HG02678 (cell line): ENCODE measurements around the gene GRWD1.
A peak's percentile ranks its signal among the peaks of the same experiment; 100 is the strongest.

Source experiments
- ATAC-seq: cut with Tn5 transposase; IDR thresholded peaks from one replicate; pipeline ENCODE4 v1.9.1; 2021; ENCODE audit warnings: mild to moderate bottlenecking, moderate library complexity; ENCODE audit not compliant: unreplicated experiment

The GRWD1 gene

DNA sequence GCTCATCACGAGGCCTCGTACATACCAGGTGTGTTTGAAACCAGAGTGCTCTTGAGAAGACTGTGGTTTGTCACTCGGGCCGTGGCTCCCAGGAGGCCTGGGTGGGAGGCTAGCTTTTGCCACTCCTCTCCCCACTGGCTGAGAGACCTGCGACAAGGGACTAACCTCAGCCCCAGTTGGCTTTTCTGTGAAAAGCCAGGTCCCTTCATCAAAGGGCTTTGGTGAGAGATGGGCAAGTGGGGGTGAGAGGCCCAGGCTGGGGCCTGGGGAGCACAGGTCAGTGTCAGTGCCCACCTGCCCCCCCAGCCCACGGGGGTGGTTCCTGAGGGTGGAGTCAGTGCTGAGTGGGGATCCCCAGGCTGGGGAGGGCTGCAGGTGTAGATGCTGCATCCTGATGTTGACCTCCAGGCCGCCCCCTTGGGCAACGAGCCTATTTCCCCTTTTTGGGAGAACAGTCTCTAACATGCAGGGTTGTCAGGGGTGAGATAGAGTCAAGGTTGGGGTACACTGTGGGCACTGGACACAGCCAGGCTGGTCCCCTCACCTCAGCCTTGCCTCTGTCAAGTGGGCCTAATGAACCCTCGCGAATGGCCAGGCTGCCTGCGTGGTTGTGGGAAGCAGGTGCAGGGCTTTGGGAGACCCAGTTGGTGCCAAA is 10.3 kb downstream of the GRWD1 start:
- no peak for ATAC-seq

DNA sequence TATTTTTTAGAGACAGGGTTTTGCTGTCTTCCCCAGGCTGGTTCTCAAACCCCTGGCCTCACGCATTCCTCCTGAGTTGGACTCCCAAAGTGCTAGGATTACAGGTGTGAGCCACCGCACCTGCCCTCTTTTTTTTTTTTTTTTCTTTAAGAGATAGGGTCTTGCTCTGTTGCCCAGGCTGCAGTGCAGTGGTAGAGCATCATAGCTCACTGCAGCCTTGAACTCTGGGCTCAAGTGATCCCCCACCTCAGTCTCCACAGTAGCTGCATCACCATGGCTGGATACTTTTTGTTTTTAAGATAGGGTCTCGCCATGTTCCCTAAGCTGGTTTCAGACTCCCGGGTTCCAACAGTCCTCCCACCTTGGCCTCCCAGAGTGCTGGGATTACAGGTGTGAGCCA is 11.1 kb downstream of the GRWD1 start:
- ATAC-seq = no peak

DNA sequence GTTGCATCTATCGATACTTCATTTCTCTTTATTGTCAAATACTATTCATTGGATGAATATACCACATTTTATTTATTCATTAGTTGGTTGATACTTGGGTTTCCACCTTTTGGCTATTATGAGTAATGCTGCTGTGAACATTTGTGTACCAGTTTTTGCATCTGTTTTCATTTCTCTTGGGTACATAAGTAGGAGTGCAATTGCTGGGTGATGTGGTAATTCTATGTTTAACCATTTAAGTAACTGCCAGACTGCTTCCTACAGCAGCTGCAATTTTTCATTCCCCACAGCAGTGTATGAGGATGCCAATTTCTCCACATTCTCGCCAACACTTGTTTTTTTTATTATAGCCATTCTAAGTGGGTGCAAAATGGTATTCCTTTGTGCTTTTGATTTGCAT is 12.2 kb downstream of the GRWD1 start:
- ATAC-seq = no peak

DNA sequence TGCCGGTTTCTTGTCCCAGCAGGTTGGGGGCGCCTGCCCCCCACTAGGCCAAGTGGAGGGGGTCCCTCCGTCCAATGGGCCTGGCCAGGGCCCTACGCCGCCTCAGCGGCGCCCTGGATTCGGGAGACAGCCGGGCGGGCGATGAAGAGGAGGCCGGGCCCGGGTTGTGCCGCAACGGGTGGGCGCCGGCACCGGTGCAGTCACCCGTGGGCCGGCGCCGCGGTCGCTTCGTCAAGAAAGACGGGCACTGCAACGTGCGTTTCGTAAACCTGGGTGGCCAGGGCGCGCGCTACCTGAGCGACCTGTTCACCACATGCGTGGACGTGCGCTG is 15.8 kb downstream of the GRWD1 start:
- ATAC-seq = no peak

DNA sequence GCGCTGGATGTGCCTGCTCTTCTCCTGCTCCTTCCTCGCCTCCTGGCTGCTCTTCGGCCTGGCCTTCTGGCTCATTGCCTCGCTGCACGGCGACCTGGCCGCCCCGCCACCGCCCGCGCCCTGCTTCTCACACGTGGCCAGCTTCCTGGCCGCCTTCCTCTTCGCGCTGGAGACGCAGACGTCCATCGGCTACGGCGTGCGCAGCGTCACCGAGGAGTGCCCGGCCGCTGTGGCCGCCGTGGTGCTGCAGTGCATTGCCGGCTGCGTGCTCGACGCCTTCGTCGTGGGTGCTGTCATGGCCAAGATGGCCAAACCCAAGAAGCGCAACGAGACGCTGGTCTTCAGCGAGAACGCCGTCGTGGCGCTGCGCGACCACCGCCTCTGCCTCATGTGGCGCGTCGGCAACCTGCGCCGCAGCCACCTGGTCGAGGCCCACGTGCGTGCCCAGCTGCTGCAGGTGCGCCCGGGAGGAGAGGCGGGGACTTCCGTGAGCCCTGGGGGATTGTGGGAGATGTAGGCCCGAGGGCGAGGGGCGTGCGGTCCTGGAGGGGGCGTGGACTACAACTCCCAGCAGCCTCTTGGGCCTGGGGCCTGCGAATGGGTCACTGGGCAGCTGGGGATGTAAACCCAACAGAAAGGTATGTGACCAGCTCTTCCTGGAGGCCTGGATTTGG is 16.3 kb downstream of the GRWD1 start:
- ATAC-seq = no peak

DNA sequence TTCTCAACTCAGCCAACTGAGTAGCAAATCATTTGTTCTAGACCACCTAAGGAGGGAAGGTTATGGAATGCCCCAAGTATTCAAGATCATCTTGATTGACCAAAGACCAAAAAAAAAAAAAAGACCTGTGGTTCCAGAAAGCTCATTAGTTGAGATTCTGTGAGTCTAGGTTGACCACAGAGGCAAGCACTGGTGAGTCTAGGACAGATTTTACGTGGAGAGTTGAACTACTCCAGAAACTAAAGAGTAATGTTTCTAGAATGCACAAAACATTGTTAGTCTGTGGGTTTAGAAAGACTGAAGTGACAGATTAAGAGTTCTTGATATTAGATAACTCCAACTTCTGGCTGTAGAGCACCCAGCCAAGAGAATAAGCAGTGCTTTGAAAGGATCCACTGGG is 19.4 kb downstream of the GRWD1 start:
- no peak for ATAC-seq

DNA sequence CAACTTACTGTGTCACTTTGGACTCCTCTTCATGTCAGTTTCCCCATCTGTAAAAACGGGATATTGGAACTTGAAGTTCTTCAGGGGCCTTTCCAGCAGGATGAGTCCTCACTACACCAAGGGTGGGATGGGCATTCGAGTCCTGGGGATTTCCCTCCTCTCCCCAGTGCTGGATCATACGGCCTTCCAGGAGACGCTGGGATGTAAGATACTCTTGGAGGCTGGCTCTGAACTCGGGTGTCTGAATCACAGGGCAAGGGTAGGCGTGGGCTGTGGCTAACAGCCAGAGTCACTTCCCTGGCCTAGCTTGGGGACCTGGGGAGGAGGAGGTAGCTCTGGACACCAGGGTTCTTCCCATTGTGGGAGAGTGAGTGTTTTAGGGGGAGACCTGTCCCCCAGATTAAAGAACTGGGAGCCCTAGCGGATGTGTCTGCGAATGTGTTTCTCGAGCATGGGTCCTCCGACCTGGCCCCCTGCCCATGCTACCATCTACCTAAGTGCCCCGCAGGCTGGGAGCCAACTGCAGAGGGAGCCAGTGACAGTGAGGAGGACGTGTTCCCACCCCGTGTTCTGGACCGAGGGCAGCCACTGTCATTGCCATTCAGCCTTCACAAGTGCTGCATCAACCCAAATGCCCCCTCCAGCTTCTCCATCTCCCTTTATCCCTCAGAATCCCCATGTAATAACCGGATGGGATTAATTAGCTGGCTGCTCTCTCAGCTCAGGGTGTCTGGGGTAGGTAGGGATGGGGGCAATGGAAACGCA is 21.0 kb downstream of the GRWD1 start:
- ATAC-seq = no peak

DNA sequence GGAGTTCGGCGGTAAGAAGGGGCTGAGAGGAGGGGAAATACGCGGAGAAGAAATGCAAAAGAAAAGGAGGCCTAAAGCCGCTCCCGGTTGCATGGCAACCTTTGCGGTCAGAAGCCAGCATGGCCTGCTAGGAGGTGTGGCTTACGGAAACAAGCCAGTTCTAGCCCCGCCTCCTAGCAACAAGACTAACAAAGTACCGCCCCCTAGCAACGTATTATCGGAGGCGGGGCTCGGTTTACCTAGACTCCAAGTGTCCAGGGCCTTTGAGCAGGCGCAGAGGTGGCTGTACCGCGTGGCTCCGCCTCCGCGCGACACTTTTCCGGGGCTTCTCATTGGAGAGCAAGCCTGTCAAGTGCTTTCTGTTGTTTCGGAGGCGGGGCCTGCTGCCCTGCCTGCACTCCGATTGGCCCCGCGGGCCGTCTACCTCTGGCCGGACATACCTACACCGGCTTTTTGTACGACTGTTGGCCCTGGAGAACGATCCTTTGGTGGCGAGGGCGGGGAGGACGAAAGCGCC is 23.0 kb downstream of the GRWD1 start:
- ATAC-seq = peak; percentile 94

DNA sequence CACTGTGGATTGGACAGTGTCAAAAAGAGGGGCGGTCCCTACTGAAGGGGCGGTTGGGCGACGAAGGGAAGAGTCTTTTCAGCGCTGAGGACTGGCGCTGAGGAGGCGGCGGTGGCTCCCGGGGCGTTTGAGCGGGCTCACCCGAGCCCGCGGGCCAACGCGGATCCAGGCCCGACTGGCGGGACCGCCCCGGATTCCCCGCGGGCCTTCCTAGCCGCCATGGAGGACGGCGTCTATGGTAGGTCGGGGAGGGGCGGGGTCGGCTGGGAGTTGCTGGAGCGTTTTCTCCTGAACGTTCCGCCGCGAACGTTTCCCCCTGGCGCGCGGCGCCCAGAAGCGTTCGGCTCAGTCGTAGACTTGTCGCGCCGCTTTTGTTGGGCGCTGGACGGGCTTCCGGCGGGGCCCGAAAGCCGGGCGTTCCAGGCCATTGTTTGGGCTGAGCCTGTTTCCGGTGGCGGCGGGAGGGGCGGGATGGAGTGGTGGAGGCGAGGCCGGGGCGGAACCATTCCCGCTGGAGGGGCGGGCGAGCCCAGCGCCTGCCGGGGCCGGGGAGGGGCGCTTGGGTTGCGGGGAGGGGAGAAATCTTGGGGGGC is 23.6 kb downstream of the GRWD1 start, which contains the start of gene CYTH2:
CYTH2 (plus strand) TSS at position 81 of the 593 bp plus-strand sequence; CDS start at position 220, 139 bp downstream.
- peak; percentile 28 for ATAC-seq

DNA sequence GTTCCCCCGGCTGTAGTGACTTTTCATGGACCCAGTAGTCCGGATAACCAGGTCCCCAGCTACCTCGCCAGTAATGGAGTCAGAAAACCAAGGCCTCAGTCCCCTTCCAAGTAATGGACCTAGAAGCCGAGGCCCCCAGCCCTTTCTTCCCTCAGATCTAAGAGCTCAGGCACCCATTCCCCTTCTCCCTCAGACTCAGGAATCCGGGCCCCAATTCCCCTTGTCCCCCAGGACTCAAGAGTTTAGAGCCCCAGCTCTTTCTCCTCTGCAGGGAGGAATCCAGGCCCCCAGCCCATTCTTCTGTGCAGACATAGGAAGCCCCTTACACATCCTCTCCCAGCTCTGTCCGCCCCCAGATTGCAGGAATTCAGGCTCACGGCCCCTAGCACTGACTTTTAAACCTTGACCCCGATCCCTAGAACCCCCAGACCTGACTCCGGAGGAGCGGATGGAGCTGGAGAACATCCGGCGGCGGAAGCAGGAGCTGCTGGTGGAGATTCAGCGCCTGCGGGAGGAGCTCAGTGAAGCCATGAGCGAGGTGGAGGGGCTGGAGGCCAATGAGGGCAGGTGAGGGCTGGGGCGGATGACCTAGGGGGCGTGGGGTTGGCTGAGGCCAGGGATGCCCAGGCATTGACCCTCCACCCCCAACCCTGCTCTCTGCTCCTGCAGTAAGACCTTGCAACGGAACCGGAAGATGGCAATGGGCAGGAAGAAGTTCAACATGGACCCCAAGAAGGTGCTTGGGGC is 24.3 kb downstream of the GRWD1 start:
- ATAC-seq = no peak

DNA sequence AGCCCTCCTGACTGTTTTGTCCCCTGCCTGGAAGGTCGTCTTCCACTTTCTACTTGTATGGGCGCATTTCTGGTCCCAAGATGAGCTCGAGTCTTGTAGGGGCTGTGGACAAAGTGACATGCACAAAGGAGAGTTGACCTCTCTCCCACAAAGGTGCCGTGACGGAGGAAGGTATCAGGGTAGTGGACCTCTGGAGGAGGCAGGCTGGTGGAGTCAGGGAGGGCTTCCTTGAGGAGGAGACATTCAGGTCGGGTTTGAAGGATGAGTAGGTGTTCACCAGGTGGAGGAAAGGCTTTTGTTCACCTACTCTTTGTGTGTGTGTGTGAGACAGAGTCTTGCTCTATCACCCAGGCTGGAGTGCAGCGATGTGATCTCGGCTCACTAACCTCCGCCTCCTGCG is 25.1 kb downstream of the GRWD1 start:
- no peak for ATAC-seq

DNA sequence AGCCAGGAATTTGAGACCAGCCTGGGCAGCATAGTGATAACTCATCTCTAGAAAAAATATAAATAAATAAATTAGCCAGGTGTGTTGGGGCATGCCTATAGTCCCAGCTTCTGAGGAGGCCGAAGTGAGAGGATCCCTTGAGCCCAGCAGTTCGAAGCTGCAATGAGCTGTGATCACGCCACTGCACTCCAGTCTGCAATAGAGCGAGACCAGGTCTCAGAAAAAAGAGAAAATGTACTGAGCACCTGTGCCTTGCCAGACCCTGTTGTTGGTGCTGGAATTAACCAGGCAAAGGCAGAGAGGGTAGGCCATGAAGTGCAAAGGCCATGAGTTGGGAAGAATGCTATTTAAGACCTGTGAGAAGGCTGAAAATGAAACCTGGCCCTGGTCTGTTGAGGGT is 26.1 kb downstream of the GRWD1 start:
- no peak for ATAC-seq

DNA sequence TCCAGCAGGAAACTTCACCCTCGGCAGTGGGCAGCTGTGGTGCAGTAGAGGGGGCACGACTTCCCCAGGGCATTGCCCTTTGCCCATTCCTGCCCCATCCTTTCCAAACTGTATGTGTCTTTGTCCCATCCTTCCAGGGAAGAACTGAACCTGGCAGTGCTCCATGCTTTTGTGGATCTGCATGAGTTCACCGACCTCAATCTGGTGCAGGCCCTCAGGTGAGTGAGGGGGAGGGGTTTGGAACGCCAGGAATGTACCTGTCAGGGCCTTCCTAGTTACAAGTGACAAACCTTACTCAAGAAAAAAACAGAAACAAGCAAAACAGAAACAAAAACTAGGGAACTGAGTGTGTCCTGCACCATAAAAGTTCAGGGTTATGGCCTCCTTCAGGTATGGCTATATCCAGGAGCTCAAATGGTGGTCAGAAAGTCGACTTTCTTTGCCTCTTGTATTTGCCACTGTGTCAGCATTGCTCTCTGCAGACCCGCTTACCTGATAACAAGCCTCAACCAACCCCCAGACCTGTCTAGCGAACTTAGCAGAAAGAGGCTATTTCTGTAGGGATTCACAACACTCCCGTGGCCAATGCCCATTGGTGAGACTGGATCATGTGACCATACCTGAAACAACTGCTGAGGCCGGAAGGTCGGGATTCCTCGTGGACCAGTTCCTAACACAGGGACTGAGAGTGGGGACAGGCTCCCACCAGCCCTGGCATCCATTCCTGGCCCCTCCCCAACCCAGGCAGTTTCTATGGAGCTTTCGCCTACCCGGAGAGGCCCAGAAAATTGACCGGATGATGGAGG is 27.6 kb downstream of the GRWD1 start:
- ATAC-seq = no peak

DNA sequence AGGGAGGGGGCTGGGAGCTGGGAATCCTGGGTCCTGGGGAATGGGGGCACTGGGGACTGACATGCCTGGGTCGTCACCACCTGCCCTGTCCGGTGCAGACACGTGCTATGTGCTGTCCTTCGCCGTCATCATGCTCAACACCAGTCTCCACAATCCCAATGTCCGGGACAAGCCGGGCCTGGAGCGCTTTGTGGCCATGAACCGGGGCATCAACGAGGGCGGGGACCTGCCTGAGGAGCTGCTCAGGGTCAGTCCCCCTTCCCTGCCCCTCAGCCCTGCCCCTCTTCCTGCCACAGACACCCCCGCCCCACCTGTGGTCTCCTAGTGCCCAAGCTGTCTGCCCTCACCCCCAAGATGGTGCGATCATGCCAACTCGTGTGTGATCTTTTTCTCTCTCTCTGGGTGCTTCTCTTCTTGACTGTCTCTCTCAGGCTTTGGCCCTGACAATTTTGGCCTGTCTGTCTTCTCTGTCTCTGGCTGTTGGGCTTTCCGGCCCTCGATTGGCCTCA is 28.4 kb downstream of the GRWD1 start:
- no peak for ATAC-seq

DNA sequence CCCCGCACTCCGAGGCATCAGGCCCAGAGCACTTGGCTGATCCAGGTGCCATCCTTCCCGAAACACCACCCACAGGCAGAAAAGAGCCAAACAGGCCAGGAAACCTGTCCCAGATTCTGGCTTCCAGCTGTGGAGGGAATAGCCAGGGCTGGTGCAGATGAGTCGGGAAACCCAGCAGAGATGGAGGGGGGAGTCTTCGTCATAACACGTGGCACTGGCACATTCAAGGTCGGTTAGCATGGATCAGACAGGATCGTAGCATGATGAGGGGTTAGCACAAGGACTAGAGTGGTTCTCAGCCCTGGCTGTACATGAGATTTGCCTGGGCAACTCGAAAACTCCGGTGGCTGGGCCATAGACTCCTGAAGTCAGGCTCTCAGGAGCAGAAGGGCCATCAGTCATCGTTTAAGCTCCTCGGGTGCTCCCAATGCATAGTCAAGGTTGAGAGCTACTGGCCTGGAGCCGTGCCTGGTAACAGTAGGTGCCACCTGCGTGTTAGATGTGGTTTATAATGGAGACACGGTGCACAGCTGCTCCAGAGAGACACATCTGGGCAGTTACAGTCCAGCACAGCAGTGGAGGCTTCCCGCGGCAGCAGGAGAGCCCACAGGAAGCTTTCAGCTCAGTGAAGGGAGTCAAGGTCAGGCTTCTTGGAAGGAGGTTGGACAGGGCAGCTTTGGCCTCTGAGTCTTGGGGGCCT is 29.7 kb downstream of the GRWD1 start:
- ATAC-seq = no peak

DNA sequence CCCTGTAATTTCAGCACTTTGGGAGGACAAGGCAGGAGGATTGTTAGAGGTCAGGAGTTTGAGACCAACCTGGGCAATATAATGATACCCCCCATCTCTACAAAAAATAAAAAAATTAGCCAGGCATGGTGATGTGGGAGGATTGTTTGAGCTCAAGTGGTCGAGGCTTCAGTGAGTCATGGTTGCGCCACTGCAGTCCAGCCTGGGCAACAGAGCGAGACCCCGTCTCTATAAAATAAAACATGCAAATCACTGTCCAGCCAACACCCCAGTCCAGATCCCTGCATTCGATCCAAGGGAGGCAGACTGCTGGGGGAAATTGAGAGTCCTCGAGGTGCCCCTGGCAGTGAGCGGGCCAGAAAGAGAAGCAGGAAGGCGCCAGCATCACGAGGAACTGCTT is 30.4 kb downstream of the GRWD1 start:
- ATAC-seq = no peak

DNA sequence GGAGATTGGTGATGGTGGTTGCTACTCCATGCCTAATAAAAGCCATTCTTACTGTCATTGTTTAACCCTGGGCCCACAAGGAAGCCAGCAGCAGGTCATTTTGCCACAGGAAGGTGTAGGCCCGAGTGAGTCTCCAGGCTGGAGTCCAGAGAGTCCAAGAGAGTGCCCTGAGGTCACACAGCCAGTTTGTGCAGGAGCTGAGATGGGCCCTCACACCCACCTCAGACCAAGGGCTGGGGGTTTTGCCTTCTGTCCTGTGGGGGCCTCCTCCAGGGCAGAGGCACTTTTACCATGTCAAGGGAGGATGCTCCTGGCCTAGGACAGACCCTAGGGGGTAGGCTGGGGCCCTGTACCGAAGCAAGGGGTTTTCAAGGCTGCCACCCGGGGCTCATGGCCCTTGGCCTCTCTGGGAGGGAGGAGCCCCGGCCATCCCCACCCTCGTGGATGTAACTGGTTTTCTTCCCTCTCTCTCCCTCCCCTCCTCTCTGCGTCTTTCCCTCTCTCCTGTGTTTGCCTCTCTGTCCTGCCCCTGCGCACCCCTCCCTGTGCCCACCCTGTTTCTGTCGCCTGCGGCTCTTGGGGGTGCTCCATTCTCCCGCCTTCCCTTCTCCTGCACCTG is 31.4 kb downstream of the GRWD1 start:
- ATAC-seq = no peak

DNA sequence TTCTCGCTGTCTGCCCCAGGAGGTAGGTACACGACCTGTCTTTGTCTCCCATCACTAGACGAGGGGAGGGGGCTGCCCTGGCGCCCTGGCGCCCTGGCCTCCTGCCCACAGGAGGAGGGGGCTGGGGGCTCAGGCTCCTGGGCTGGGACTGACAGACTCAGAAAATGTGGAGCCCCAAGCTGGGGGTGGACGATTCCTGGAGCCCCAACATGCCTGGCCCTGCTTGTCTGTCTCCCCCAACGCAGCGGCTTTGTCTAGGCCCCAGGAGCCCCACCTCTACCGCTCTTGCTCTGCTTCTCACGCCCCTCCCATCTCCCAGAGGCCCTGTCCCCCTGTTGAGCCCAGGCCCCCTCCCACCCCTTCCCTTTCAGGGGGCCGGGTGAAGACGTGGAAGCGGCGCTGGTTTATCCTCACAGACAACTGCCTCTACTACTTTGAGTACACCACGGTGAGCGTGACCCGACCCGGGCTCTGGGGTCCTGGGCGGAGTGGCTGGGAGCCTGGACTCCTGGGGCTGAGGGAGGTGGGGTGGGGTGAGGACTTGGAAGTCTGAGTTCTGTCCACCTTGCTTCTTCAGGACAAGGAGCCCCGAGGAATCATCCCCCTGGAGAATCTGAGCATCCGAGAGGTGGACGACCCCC is 32.0 kb downstream of the GRWD1 start:
- ATAC-seq = no peak
